Activated naive CD4-positive, alpha-beta T cell treated with anti-CD3 and anti-CD28 coated beads for 36 hours (primary cell): ENCODE results near the gene ADAMTS12. TPM values are rescaled to one million over a fixed set of nuclear protein-coding genes. Genes with fewer than 3 reads are reported as not detected.

ENCODE experiments used
- CTCF ChIA-PET: fragments of 350-600 bp; sonication (Branson Sonifier 250); formaldehyde crosslinking; loops from one replicate; lab custom pipeline; 2021; ENCODE audit warnings: antibody characterized with exemption; lab: Charles Lee
- DNase-seq: peaks from one replicate; pipeline ENCODE4 v3.0.0-alpha.2; 2020
- H3K27ac Mint-ChIP-seq: one replicate; pipeline ENCODE4 v1.8.0; 2021; ENCODE audit warnings: mild to moderate bottlenecking, mixed read lengths
- H3K27me3 Mint-ChIP-seq: one replicate; pipeline ENCODE4 v1.8.0; 2021; ENCODE audit warnings: low read depth, mixed read lengths
- H3K36me3 Mint-ChIP-seq: one replicate; pipeline ENCODE4 v1.8.0; 2021; ENCODE audit warnings: low read depth, mixed read lengths
- H3K4me1 Mint-ChIP-seq: one replicate; pipeline ENCODE4 v1.8.0; 2021; ENCODE audit warnings: low read depth, mixed read lengths
- H3K4me3 Mint-ChIP-seq: one replicate; pipeline ENCODE4 v1.8.0; 2021; ENCODE audit warnings: mild to moderate bottlenecking, moderate library complexity, mixed read lengths
- H3K9me3 Mint-ChIP-seq: one replicate; pipeline ENCODE4 v1.8.0; 2021; ENCODE audit warnings: mixed read lengths
- intact Hi-C: fragments of 100-400 bp; cut with micrococcal nuclease; formaldehyde crosslinking; loops from one replicate; pipeline ENCODE4 v1.15.1; 2023
- total RNA-seq, 2 experiments: library from RNA; stranded (reverse); gene quantifications; one replicate each; pipeline ENCODE4 v1.2.3, GENCODE V29; 2021

The ADAMTS12 gene
- total RNA-seq, 2 experiments from 2014 or later = not detected

- no peak for DNase-seq
- H3K36me3 Mint-ChIP-seq = no peaks in the 10 kb centered on the region
- H3K9me3 Mint-ChIP-seq = no peaks in the 10 kb centered on the region
- CTCF ChIA-PET = no interaction called here
- no peak overlapping the region for H3K4me3 Mint-ChIP-seq
- H3K27me3 Mint-ChIP-seq = no peaks in the 10 kb centered on the region
- intact Hi-C loops = loop anchor here (10.0 kb wide), 1 partner anchor 215 kb away; no protein-coding TSS in a partner anchor
- no peak overlapping the region for H3K27ac Mint-ChIP-seq
- H3K4me1 Mint-ChIP-seq = no peaks in the 10 kb centered on the region
These were observed 242.0 kb downstream of the ADAMTS12 start for GRCh38 chr5:33649549-33650482.

GRCh38 chr5:33641744-33642505 is 249.9 kb downstream of the ADAMTS12 start:
- Mint-ChIP-seq H3K36me3 (no peaks in the 10 kb centered on the region), H3K27me3 (peaks cover 3% of the 10 kb centered on the region), H3K9me3 (peaks cover 5% of the 10 kb centered on the region), H3K27ac (no peak overlapping the region), H3K4me1 (peaks cover 10% of the 10 kb centered on the region), H3K4me3 (no peak overlapping the region)
- intact Hi-C loops = loop anchor here (10.0 kb wide), 1 partner anchor 207 kb away; no protein-coding TSS in a partner anchor
- CTCF ChIA-PET = interaction anchor here (1.0 kb wide), 1 partner anchor 92 kb away, joined by 3 read pairs; no protein-coding TSS in a partner anchor
- no peak for DNase-seq

GRCh38 chr5:33639474-33639873 is 252.3 kb downstream of the ADAMTS12 start:
- intact Hi-C loops = no loop called here
- Mint-ChIP-seq H3K4me3 (no peak overlapping the region), H3K36me3 (no peaks in the 10 kb centered on the region), H3K27me3 (peaks cover 3% of the 10 kb centered on the region), H3K4me1 (peaks cover 10% of the 10 kb centered on the region), H3K9me3 (peaks cover 5% of the 10 kb centered on the region), H3K27ac (no peak overlapping the region)
- CTCF ChIA-PET = interaction anchor here (0.5 kb wide), 1 partner anchor 295 kb away, joined by 3 read pairs; no protein-coding TSS in a partner anchor
- DNase-seq = no peak

- Mint-ChIP-seq H3K36me3 (no peaks in the 10 kb centered on the region), H3K9me3 (no peaks in the 10 kb centered on the region), H3K4me3 (no peak overlapping the region), H3K4me1 (peaks cover 3% of the 10 kb centered on the region), H3K27me3 (no peaks in the 10 kb centered on the region), H3K27ac (no peak overlapping the region)
- CTCF ChIA-PET = interaction anchor here (1.1 kb wide), 1 partner anchor 8 kb away, joined by 3 read pairs; no protein-coding TSS in a partner anchor
- intact Hi-C loops = no loop called here
- no peak for DNase-seq
These were observed 254.8 kb downstream of the ADAMTS12 start for GRCh38 chr5:33637011-33637410.

- Mint-ChIP-seq H3K36me3 (no peaks in the 10 kb centered on the region), H3K9me3 (no peaks in the 10 kb centered on the region), H3K27me3 (peaks cover 2% of the 10 kb centered on the region), H3K27ac (no peak overlapping the region), H3K4me1 (no peaks in the 10 kb centered on the region), H3K4me3 (no peak overlapping the region)
- DNase-seq = no peak
- intact Hi-C loops = no loop called here
- CTCF ChIA-PET = no interaction called here
These were observed 256.2 kb downstream of the ADAMTS12 start for GRCh38 chr5:33635582-33635981.

- CTCF ChIA-PET = no interaction called here
These were observed 258.1 kb downstream of the ADAMTS12 start for GRCh38 chr5:33633699-33634098.

GRCh38 chr5:33631786-33632185 is 260.0 kb downstream of the ADAMTS12 start:
- intact Hi-C loops = no loop called here
- Mint-ChIP-seq H3K27me3 (peaks cover 5% of the 10 kb centered on the region), H3K4me1 (no peaks in the 10 kb centered on the region), H3K9me3 (no peaks in the 10 kb centered on the region), H3K27ac (no peak overlapping the region), H3K36me3 (no peaks in the 10 kb centered on the region), H3K4me3 (no peak overlapping the region)
- DNase-seq = no peak
- CTCF ChIA-PET = no interaction called here

More at GRCh38 chr5:33633699-33634098, 258.1 kb downstream of the ADAMTS12 start:
- no peak for DNase-seq
- intact Hi-C loops = no loop called here
- Mint-ChIP-seq H3K27me3 (peaks cover 5% of the 10 kb centered on the region), H3K9me3 (no peaks in the 10 kb centered on the region), H3K4me1 (no peaks in the 10 kb centered on the region), H3K4me3 (no peak overlapping the region), H3K36me3 (no peaks in the 10 kb centered on the region), H3K27ac (no peak overlapping the region)

GRCh38 chr5:33631139-33631538 is 260.7 kb downstream of the ADAMTS12 start:
- H3K4me3 Mint-ChIP-seq = no peak overlapping the region
- H3K9me3 Mint-ChIP-seq = no peaks in the 10 kb centered on the region
- no peaks in the 10 kb centered on the region for H3K36me3 Mint-ChIP-seq
- CTCF ChIA-PET = no interaction called here
- no peak for DNase-seq
- intact Hi-C loops = no loop called here
- H3K27me3 Mint-ChIP-seq = peaks cover 5% of the 10 kb centered on the region
- H3K27ac Mint-ChIP-seq = no peak overlapping the region
- H3K4me1 Mint-ChIP-seq = no peaks in the 10 kb centered on the region

GRCh38 chr5:33629999-33630398 is 261.8 kb downstream of the ADAMTS12 start:
- Mint-ChIP-seq H3K9me3 (no peaks in the 10 kb centered on the region), H3K36me3 (no peaks in the 10 kb centered on the region), H3K27me3 (peaks cover 5% of the 10 kb centered on the region), H3K27ac (no peak overlapping the region), H3K4me1 (no peaks in the 10 kb centered on the region), H3K4me3 (no peak overlapping the region)
- CTCF ChIA-PET = no interaction called here
- intact Hi-C loops = no loop called here
- DNase-seq = no peak

GRCh38 chr5:33628796-33629195 is 263.0 kb downstream of the ADAMTS12 start:
- Mint-ChIP-seq H3K27ac (no peak overlapping the region), H3K4me3 (no peak overlapping the region), H3K9me3 (no peaks in the 10 kb centered on the region), H3K27me3 (peaks cover 5% of the 10 kb centered on the region), H3K4me1 (no peaks in the 10 kb centered on the region), H3K36me3 (no peaks in the 10 kb centered on the region)
- no peak for DNase-seq
- intact Hi-C loops = no loop called here
- CTCF ChIA-PET = no interaction called here

- H3K27ac Mint-ChIP-seq = no peak overlapping the region
- CTCF ChIA-PET = no interaction called here
- intact Hi-C loops = no loop called here
These were observed 270.3 kb downstream of the ADAMTS12 start for GRCh38 chr5:33621514-33621913.

GRCh38 chr5:33614039-33614438 is 277.8 kb downstream of the ADAMTS12 start:
- no peaks in the 10 kb centered on the region for H3K36me3 Mint-ChIP-seq
- no peaks in the 10 kb centered on the region for H3K9me3 Mint-ChIP-seq
- H3K4me3 Mint-ChIP-seq = no peak overlapping the region
- no peak for DNase-seq
- intact Hi-C loops = no loop called here
- no peak overlapping the region for H3K27ac Mint-ChIP-seq
- H3K4me1 Mint-ChIP-seq = no peaks in the 10 kb centered on the region
- CTCF ChIA-PET = no interaction called here
- H3K27me3 Mint-ChIP-seq = peaks cover 2% of the 10 kb centered on the region

More at GRCh38 chr5:33621514-33621913, 270.3 kb downstream of the ADAMTS12 start:
- Mint-ChIP-seq H3K27me3 (peaks cover 11% of the 10 kb centered on the region), H3K4me1 (no peaks in the 10 kb centered on the region), H3K9me3 (no peaks in the 10 kb centered on the region), H3K36me3 (no peaks in the 10 kb centered on the region), H3K4me3 (no peak overlapping the region)
- DNase-seq = no peak
